IMR-90 (cell line): ENCODE results near the gene ZYG11B. TPM values are rescaled to one million over a fixed set of nuclear protein-coding genes. Genes with fewer than 3 reads are reported as not detected.
A peak's percentile ranks its signal among the peaks of the same experiment; 100 is the strongest.

Experiments
- ATAC-seq: fragments of 200-7000 bp; cut with Tn5 transposase; 2 replicates; pipeline ENCODE4 v1.9.1; 2020; ENCODE audit warnings: low read depth, mild to moderate bottlenecking, moderate library complexity
- BruUV-seq: library from RNA; stranded (reverse); fragments of 400-500 nt; replicated peaks from 2 replicates; lab custom pipeline; 2021; lab: Mats Ljungman, UMichigan
- CTCF ChIA-PET: fragments of 300-600 bp; formaldehyde crosslinking; extraction: SDS; loops from one replicate; lab custom pipeline; 2021; ENCODE audit warnings: antibody characterized with exemption; lab: Yijun Ruan, JAX
- POLR2A ChIA-PET: fragments of 300-600 bp; sonication (Branson Sonifier 250); formaldehyde crosslinking; loops from one replicate; lab custom pipeline; 2022; ENCODE audit warnings: antibody characterized with exemption; ENCODE audit not compliant: unreplicated experiment; lab: Charles Lee
- DNase-seq: peaks from one replicate; pipeline ENCODE4 v3.0.0; 2013
- H2AFZ ChIP-seq: replicated peaks from 2 replicates; pipeline ENCODE3; 2013; ENCODE audit warnings: low read length, mild to moderate bottlenecking; ENCODE audit not compliant: poor library complexity
- H2AK5ac ChIP-seq: 2 replicates; pipeline ENCODE4 v1.6.1; 2013; ENCODE audit warnings: low read depth, low read length, inconsistent platforms
- H2AK9ac ChIP-seq: replicated peaks from 2 replicates; pipeline ENCODE3; 2013; ENCODE audit warnings: mild to moderate bottlenecking, low read depth, low read length, moderate library complexity; ENCODE audit not compliant: poor library complexity
- H2BK120ac ChIP-seq: 2 replicates; pipeline ENCODE4 v1.6.1; 2013; ENCODE audit warnings: low read depth, low read length, inconsistent platforms
- H2BK15ac ChIP-seq: 3 replicates; pipeline ENCODE4 v1.6.1; 2013; ENCODE audit warnings: low read depth, low read length, inconsistent platforms
- H2BK20ac ChIP-seq: 2 replicates; pipeline ENCODE4 v1.6.1; 2013; ENCODE audit warnings: low read depth, mild to moderate bottlenecking, inconsistent platforms, low read length, moderate library complexity
- H2BK5ac ChIP-seq: 2 replicates; pipeline ENCODE4 v1.6.1; 2013; ENCODE audit warnings: mild to moderate bottlenecking, low read depth, low read length, inconsistent platforms; ENCODE audit not compliant: poor library complexity, severe bottlenecking
- H3K14ac ChIP-seq: replicated peaks from 2 replicates; pipeline ENCODE4 v1.6.1; 2013; ENCODE audit warnings: low read depth, low read length, inconsistent platforms
- H3K18ac ChIP-seq: 2 replicates; pipeline ENCODE4 v1.6.1; 2013; ENCODE audit warnings: low read depth, low read length, control low read depth
- H3K23ac ChIP-seq: 2 replicates; pipeline ENCODE4 v1.6.1; 2013; ENCODE audit warnings: low read depth, low read length, inconsistent platforms
- H3K27ac ChIP-seq: 2 replicates; pipeline ENCODE4 v1.5.1; 2013; ENCODE audit warnings: mild to moderate bottlenecking, control low read depth, low read length; ENCODE audit not compliant: insufficient read depth
- H3K27me3 ChIP-seq: 2 replicates; pipeline ENCODE4 v1.6.1; 2013; ENCODE audit warnings: low read length; ENCODE audit not compliant: control insufficient read depth, insufficient read depth
- H3K36me3 ChIP-seq: 2 replicates; pipeline ENCODE4 v1.6.1; 2013; ENCODE audit warnings: low read length, mixed read lengths; ENCODE audit not compliant: control insufficient read depth, insufficient read depth
- H3K4ac ChIP-seq: 2 replicates; pipeline ENCODE4 v1.6.1; 2013; ENCODE audit warnings: low read depth, low read length, inconsistent platforms
- H3K4me1 ChIP-seq: 2 replicates; pipeline ENCODE4 v1.6.1; 2013; ENCODE audit warnings: low read length, mixed read lengths; ENCODE audit not compliant: control insufficient read depth, insufficient read depth
- H3K4me2 ChIP-seq: 2 replicates; pipeline ENCODE4 v1.6.1; 2013; ENCODE audit warnings: low read depth, mild to moderate bottlenecking, control low read depth, low read length, moderate library complexity
- H3K4me3 ChIP-seq: 2 replicates; pipeline ENCODE4 v1.5.1; 2013; ENCODE audit warnings: low read depth, mild to moderate bottlenecking, control low read depth, low read length, moderate library complexity; ENCODE audit not compliant: insufficient read depth
- H3K56ac ChIP-seq: 2 replicates; pipeline ENCODE4 v1.6.1; 2013; ENCODE audit warnings: low read length, inconsistent platforms; ENCODE audit not compliant: insufficient read depth; ENCODE audit errors: extremely low read depth
- H3K79me1 ChIP-seq, 2 experiments: 2 replicates each; pipeline ENCODE4 v1.6.1; 2013; ENCODE audit warnings: low read length in 2 of 2, inconsistent platforms in 1 of 2, low read depth in 1 of 2
- H3K9ac ChIP-seq: 2 replicates; pipeline ENCODE4 v1.6.1; 2013; ENCODE audit warnings: low read depth, low read length, control low read depth
- H3K9me1 ChIP-seq: 2 replicates; pipeline ENCODE4 v1.6.1; 2013; ENCODE audit warnings: low read length, inconsistent platforms; ENCODE audit not compliant: insufficient read depth
- H3K9me3 ChIP-seq: 2 replicates; pipeline ENCODE4 v1.6.1; 2013; ENCODE audit warnings: low read length; ENCODE audit not compliant: control insufficient read depth, insufficient read depth
- H4K20me1 ChIP-seq: 2 replicates; pipeline ENCODE4 v1.6.1; 2013; ENCODE audit warnings: low read length, inconsistent platforms; ENCODE audit not compliant: insufficient read depth
- H4K5ac ChIP-seq: 2 replicates; pipeline ENCODE4 v1.6.1; 2013; ENCODE audit warnings: mild to moderate bottlenecking, low read depth, low read length, control low read depth
- H4K8ac ChIP-seq, 2 experiments: 2 replicates each; pipeline ENCODE4 v1.6.1; 2013; ENCODE audit warnings: low read depth in 2 of 2, low read length in 2 of 2, control low read depth in 1 of 2, inconsistent platforms in 1 of 2
- H4K91ac ChIP-seq: 2 replicates; pipeline ENCODE4 v1.6.1; 2013; ENCODE audit warnings: low read depth, low read length, inconsistent platforms; ENCODE audit not compliant: insufficient read depth
- CEBPB ChIP-seq: IDR thresholded peaks from 2 replicates; pipeline ENCODE4 v1.6.1; 2012; ENCODE audit warnings: low read depth, low read length, improper control_type of control experiment
- RAD21 ChIP-seq: IDR thresholded peaks from 2 replicates; pipeline ENCODE4 v1.6.1; 2012; ENCODE audit warnings: low read length, improper control_type of control experiment
- WGBS, 2 experiments: methylation state at CpG; one replicate each; pipeline versions ENCODE4 v1.1.5 to v1.1.7; 2013; ENCODE audit warnings: missing lambda C conversion rate in 2 of 2; ENCODE audit not compliant: insufficient read length in 1 of 2; ENCODE audit errors: extremely low coverage in 2 of 2; 5-methylcytosine and 5-hydroxymethylcytosine counted together
- dilution Hi-C: fragments of 300-500 bp; cut with HindIII; formaldehyde crosslinking; loops from one replicate; pipeline ENCODE4 v1.14.3; 2018; ENCODE audit warnings: low sequenced_read_pairs; ENCODE audit not compliant: unreplicated experiment
- in situ Hi-C: fragments of 300-500 bp; cut with MboI; formaldehyde crosslinking; loops from 3 replicates; pipeline ENCODE4 v1.14.3; 2019; ENCODE audit warnings: low sequenced_read_pairs, inconsistent platforms, mixed read lengths
- intact Hi-C: fragments of 100-400 bp; cut with micrococcal nuclease; formaldehyde crosslinking; loops from 2 replicates; pipeline ENCODE4 v1.10.0; 2022
- polyA plus RNA-seq, 3 experiments: library from polyadenylated mRNA; depleted of rRNA; stranded (reverse); fragments of >200 nt; gene quantifications; 2 replicates each; pipeline ENCODE4 v1.2.3, GENCODE V29; 2012; ENCODE audit warnings: low replicate concordance in 1 of 3
- total RNA-seq: library from RNA; depleted of rRNA; stranded (reverse); fragments of >200 nt; gene quantifications from 2 replicates; pipeline ENCODE4 v1.2.3, GENCODE V29; 2012

The ZYG11B gene
- total and polyA plus RNA-seq, 2 of the 4 experiments (the other 2 are of a cell fraction) = 8.1 to 55.2 TPM

DNA sequence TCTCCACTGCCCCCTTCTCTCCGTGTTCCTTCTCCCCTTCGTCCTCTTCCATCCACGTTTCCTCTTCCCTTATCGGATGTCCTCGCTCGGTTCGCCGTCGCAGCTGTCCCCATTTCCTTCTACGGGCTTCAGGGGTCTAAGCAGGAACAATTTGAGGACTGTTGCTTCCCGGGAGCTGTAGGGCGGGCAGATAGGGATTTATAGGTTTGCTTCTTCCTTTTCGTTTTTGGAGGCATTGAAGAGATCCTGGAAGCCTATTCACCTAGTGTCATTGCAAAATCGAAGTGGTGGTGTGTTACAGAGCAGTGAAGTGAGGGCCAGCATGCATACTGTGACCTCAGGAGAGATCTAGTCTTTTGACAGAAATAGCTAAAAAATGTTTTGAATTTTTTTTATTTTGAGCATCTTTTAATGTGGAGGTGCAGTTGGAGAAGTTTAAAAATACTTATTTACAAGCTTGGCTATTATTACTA lies 897 bp downstream of the ZYG11B start:
- Histone ChIP-seq H2BK20ac (no peak overlapping the region), H3K9me3 (no peaks in the 10 kb centered on the region), H4K91ac (peak overlapping the region; percentile 65), H4K20me1 (peaks cover 44% of the 10 kb centered on the region), H2AFZ (peak overlapping the region; percentile 95), H3K23ac (peak overlapping the region; percentile 95), H3K27ac (peak overlapping the region; percentile 66), H3K4me1 (peaks cover 7% of the 10 kb centered on the region), H3K56ac (peak overlapping the region; percentile 75), H3K14ac (peak overlapping the region; percentile 92), H2BK120ac (peak overlapping the region; percentile 37; the same call in 1 of the 2 replicates), H3K9me1 (peaks cover 5% of the 10 kb centered on the region; the same call in 1 of the 2 replicates), H3K4me2 (peak overlapping the region; percentile 100), H3K4me3 (peak overlapping the region; percentile 94), H3K27me3 (no peaks in the 10 kb centered on the region), H3K4ac (peak overlapping the region; percentile 94), H4K5ac (peak overlapping the region; percentile 2; the same call in 1 of the 2 replicates), H3K79me1 (peaks cover 21 to 52% of the 10 kb centered on the region in 2 experiments; a peak in 3 of 4 replicates), H2BK5ac (peak overlapping the region; percentile 66), H2AK9ac (peak overlapping the region; percentile 99), H4K8ac (peak overlapping the region; percentile 41 to 73; a peak in 3 of 4 replicates), H2AK5ac (peak overlapping the region; percentile 52; the same call in 1 of the 2 replicates), H3K36me3 (peaks cover 1% of the 10 kb centered on the region; the same call in 1 of the 2 replicates), H2BK15ac (0 out of 3 replicates have a peak overlapping the region, but pooled peaks have one; percentile 27), H3K9ac (peak overlapping the region; percentile 90), H3K18ac (peak overlapping the region; percentile 8; the same call in 1 of the 2 replicates)
- in situ Hi-C loops (no loop called here), intact Hi-C loops (no loop called here), dilution Hi-C loops (no loop called here)
- no peak for ATAC-seq
- BruUV-seq = TSS peak; percentile 52
- ChIA-PET CTCF (no interaction called here), POLR2A (interaction anchor here (0.6 kb wide), 1 partner anchor 21 kb away, joined by 5 read pairs; no protein-coding TSS in a partner anchor)
- TF ChIP-seq CEBPB = peak; percentile 24; the same call in 1 of the 2 replicates
- no peak for TF ChIP-seq RAD21
- 0% methylated on average over 3 of the region's 14 CpGs; no CpG with 5 or more reads in 1 of the 2 experiments for WGBS, 2 experiments
- no peak for DNase-seq
